GM23338 (cell line): ENCODE data around the gene TM7SF3.

Experiments used
- CREB1 ChIP-seq: fragments of 250-450 bp; sonication (Bioruptor Pico); IDR thresholded peaks from 2 replicates; pipeline ENCODE4 v1.5.0; 2020; ENCODE audit warnings: low read depth, mild to moderate bottlenecking, moderate library complexity
- EZH2 ChIP-seq: fragments of 200-600 bp; sonication (generic); IDR thresholded peaks from one replicate; pipeline ENCODE4 v1.8.0; 2017; ENCODE audit warnings: antibody characterized with exemption, mild to moderate bottlenecking, low read depth; ENCODE audit not compliant: unreplicated experiment
- EZH2phosphoT487 ChIP-seq: fragments of 200-600 bp; sonication (generic); IDR thresholded peaks from one replicate; pipeline ENCODE4 v1.8.1; 2018; ENCODE audit warnings: antibody characterized with exemption; ENCODE audit not compliant: unreplicated experiment
- JUNB ChIP-seq: IDR thresholded peaks from one replicate; pipeline ENCODE4 v1.6.1; 2016; ENCODE audit warnings: antibody characterized with exemption; ENCODE audit not compliant: unreplicated experiment
- NANOG ChIP-seq: IDR thresholded peaks from 2 replicates; pipeline ENCODE4 v1.6.1; 2016; ENCODE audit warnings: antibody characterized with exemption, borderline replicate concordance
- POLR2AphosphoS5 ChIP-seq: IDR thresholded peaks from 2 replicates; pipeline ENCODE4 v1.6.1; 2016; ENCODE audit warnings: antibody characterized with exemption, low read depth
- STAT1 ChIP-seq: IDR thresholded peaks from one replicate; pipeline ENCODE4 v1.6.1; 2016; ENCODE audit warnings: antibody characterized with exemption; ENCODE audit not compliant: unreplicated experiment
- ZNF114 ChIP-seq: fragments of 250-450 bp; sonication (Bioruptor Pico); IDR thresholded peaks from 2 replicates; pipeline ENCODE4 v1.5.0; 2020; ENCODE audit warnings: mild to moderate bottlenecking, moderate library complexity
- TF ChIP-seq, protein P1 (sequence below), 2 experiments: fragments of 200-600 bp in 1 of 2; sonication (generic) in 1 of 2; conservative IDR thresholded peaks; 2 replicates each; pipeline versions ENCODE4 v1.5.1 to v1.6.1; 2016 to 2017; ENCODE audit warnings: antibody characterized with exemption in 2 of 2, low read depth in 2 of 2, mild to moderate bottlenecking in 2 of 2, moderate library complexity in 1 of 2
- TF ChIP-seq, protein P2 (sequence below): IDR thresholded peaks from one replicate; pipeline ENCODE4 v1.6.1; 2018; ENCODE audit warnings: antibody characterized with exemption; ENCODE audit not compliant: unreplicated experiment
- TF ChIP-seq, protein P3 (sequence below): IDR thresholded peaks from 2 replicates; pipeline ENCODE4 v1.6.1; 2016; ENCODE audit warnings: antibody characterized with exemption

DNA sequence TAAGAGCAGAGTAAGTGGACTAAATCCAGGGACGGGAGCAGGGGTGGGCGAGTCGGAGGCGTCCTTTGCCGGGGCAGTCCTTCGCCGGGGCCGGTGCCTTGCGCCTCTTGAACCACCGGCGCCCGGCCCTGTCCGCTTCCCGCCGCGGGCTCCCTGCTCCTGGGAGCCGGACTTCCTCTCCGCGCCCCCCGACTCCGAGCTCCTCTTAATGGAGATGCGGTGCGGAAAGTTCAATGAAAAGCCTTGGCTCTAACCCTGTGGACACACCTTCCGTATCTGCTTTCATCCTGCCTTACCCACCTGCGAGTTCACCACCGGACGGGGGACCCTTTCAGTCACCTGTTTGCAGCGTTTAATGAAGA lies 75.5 kb downstream of the TM7SF3 start:
- TF ChIP-seq, protein P1, sequence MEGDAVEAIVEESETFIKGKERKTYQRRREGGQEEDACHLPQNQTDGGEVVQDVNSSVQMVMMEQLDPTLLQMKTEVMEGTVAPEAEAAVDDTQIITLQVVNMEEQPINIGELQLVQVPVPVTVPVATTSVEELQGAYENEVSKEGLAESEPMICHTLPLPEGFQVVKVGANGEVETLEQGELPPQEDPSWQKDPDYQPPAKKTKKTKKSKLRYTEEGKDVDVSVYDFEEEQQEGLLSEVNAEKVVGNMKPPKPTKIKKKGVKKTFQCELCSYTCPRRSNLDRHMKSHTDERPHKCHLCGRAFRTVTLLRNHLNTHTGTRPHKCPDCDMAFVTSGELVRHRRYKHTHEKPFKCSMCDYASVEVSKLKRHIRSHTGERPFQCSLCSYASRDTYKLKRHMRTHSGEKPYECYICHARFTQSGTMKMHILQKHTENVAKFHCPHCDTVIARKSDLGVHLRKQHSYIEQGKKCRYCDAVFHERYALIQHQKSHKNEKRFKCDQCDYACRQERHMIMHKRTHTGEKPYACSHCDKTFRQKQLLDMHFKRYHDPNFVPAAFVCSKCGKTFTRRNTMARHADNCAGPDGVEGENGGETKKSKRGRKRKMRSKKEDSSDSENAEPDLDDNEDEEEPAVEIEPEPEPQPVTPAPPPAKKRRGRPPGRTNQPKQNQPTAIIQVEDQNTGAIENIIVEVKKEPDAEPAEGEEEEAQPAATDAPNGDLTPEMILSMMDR (conservative IDR thresholded peaks at IDR 0.05; ENCODE audit: low read depth in 2 of 2) = no peak
- no peak for TF ChIP-seq JUNB
- no peak for TF ChIP-seq NANOG
- no peak for TF ChIP-seq ZNF114
- no peak for TF ChIP-seq CREB1 (CRISPR knock-in tag)
- TF ChIP-seq POLR2AphosphoS5 = no peak
- no peak for TF ChIP-seq EZH2phosphoT487
- TF ChIP-seq, protein P2, sequence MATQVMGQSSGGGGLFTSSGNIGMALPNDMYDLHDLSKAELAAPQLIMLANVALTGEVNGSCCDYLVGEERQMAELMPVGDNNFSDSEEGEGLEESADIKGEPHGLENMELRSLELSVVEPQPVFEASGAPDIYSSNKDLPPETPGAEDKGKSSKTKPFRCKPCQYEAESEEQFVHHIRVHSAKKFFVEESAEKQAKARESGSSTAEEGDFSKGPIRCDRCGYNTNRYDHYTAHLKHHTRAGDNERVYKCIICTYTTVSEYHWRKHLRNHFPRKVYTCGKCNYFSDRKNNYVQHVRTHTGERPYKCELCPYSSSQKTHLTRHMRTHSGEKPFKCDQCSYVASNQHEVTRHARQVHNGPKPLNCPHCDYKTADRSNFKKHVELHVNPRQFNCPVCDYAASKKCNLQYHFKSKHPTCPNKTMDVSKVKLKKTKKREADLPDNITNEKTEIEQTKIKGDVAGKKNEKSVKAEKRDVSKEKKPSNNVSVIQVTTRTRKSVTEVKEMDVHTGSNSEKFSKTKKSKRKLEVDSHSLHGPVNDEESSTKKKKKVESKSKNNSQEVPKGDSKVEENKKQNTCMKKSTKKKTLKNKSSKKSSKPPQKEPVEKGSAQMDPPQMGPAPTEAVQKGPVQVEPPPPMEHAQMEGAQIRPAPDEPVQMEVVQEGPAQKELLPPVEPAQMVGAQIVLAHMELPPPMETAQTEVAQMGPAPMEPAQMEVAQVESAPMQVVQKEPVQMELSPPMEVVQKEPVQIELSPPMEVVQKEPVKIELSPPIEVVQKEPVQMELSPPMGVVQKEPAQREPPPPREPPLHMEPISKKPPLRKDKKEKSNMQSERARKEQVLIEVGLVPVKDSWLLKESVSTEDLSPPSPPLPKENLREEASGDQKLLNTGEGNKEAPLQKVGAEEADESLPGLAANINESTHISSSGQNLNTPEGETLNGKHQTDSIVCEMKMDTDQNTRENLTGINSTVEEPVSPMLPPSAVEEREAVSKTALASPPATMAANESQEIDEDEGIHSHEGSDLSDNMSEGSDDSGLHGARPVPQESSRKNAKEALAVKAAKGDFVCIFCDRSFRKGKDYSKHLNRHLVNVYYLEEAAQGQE = no peak
- TF ChIP-seq EZH2 = no peak
- no peak for TF ChIP-seq STAT1
- TF ChIP-seq, protein P3, sequence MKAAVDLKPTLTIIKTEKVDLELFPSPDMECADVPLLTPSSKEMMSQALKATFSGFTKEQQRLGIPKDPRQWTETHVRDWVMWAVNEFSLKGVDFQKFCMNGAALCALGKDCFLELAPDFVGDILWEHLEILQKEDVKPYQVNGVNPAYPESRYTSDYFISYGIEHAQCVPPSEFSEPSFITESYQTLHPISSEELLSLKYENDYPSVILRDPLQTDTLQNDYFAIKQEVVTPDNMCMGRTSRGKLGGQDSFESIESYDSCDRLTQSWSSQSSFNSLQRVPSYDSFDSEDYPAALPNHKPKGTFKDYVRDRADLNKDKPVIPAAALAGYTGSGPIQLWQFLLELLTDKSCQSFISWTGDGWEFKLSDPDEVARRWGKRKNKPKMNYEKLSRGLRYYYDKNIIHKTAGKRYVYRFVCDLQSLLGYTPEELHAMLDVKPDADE = no peak
